ENCODE data around the gene CDH4. TPM values are rescaled to one million over a fixed set of nuclear protein-coding genes. Genes with fewer than 3 reads are reported as not detected.

The CDH4 gene
- polyA plus RNA-seq, 1 experiment, result 1.5 TPM

DNA sequence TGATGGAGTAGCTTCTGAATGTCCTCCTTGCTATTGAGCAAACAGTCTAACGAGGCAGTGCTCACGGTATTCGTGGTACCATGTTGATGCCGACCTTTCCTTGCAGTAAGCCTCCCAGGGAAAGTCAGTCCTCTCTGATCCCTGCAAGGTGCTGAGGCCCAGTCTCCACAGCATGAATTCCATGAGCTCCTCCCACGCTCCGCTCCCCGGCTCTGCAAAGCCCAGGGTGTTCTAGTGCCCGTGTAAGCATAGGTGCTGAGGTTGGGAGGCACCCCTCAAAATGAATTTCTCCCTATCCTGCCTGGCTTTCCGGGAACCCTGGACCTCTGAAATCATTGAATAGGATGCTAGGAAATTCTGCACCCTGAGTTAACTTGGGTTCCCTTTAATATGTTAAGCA is 562.7 kb downstream of the CDH4 start:
- ChIA-PET CTCF (no interaction called here), POLR2A (no interaction called here)
- Histone ChIP-seq H3K4me3 (ENCODE audit: low read depth, low read length) (no peak overlapping the region), H3K36me3 (ENCODE audit: control insufficient read depth, insufficient read depth, low read length) (no peaks in the 10 kb centered on the region), H3K27me3 (ENCODE audit: control insufficient read depth, insufficient read depth, low read length) (no peaks in the 10 kb centered on the region)
- DNase-seq (ENCODE audit: low read depth), result no peak
- TF ChIP-seq CTCF (IDR thresholded peaks at IDR 0.05; ENCODE audit: insufficient read depth, low read depth, low read length), result no peak

DNA sequence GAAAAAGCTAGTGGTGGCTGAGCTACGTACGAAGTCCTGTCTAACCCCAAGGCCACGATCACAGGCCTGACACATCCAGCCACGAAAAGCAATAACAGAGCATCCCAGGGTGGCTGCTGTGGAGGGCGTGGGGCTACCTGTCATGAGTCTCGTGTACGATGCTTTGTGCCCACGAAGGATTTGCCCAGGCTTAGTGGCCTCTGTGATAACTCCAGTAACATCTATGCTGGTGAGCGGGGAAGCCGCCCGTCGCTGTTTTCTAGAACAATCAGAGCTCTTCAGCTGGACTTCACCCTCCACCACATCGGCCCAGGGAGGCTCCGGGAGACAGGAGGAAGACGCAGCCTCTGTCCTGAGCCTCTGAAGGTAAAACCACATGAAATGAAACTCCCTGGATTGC is 563.1 kb downstream of the CDH4 start:
- H3K36me3 ChIP-seq (ENCODE audit: control insufficient read depth, insufficient read depth, low read length), result no peaks in the 10 kb centered on the region
- ChIA-PET POLR2A (no interaction called here), CTCF (no interaction called here)
- no peak for DNase-seq (ENCODE audit: low read depth)
- TF ChIP-seq CTCF (IDR thresholded peaks at IDR 0.05; ENCODE audit: insufficient read depth, low read depth, low read length), result no peak
- no peak overlapping the region for H3K4me3 ChIP-seq (ENCODE audit: low read depth, low read length)
- H3K27me3 ChIP-seq (ENCODE audit: control insufficient read depth, insufficient read depth, low read length), result no peaks in the 10 kb centered on the region

DNA sequence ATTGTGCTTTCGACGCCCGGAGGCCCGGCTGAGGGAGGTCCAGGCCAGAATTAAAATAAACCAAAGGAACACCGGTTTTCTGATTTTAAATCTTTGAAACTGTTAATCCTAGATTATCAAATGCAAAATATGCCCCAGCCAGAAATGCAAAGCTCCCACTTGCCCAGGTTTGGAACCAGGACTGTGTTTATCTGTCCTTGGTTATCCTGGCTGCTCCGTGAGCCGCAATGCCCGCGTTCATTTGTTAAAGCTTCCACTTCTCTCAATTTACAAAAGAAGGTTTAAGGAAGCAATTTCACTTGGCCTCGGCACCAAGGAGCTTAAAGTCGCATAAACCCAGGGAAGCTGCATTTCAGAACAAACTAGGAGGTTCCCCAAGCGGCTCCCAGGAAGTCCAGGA is 563.6 kb downstream of the CDH4 start:
- no peak for TF ChIP-seq CTCF (IDR thresholded peaks at IDR 0.05; ENCODE audit: insufficient read depth, low read depth, low read length)
- Histone ChIP-seq H3K36me3 (ENCODE audit: control insufficient read depth, insufficient read depth, low read length) (no peaks in the 10 kb centered on the region), H3K4me3 (ENCODE audit: low read depth, low read length) (no peak overlapping the region), H3K27me3 (ENCODE audit: control insufficient read depth, insufficient read depth, low read length) (no peaks in the 10 kb centered on the region)
- ChIA-PET POLR2A (no interaction called here), CTCF (no interaction called here)
- no peak for DNase-seq (ENCODE audit: low read depth)

DNA sequence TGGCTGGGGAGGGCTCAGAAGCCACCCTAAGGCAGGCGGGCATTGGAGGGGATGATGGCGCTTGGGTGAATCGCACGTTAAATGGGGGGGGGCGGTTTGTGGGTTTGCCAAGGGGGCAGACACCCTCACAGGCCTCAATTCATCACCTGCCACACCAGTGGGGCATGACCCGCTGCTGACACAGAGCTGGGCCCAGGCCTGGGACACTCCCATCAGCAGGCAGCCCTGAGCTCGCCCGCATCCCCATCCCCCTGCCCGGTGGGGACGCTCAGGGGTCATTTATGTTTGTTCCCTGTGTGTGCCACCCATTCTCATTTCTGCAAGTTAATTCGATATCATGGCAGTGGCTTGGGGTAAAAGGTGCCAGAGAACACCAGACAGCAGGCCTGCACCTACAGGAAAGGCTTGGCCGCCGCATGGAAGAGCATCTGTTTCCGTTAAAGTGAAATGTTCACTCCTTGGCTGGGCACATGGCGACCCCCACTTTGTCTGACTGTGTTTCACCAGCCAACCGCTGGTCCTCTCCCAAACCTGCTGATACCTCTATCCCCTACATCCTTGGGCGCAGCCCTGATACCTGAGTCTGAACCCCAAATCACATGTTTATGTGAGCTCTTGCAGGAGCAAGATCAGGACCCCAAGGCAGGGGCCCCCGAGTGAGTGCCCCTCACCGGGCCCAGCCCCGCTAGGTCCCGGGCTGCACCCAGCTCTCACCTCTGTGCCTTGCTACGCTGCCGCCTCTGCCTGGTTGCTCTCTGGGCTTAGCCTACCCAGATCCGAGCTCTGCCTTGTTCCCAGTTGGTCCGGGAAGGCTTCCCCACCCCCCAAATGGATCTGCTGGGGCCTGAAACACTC is 564.8 kb downstream of the CDH4 start:
- TF ChIP-seq CTCF (IDR thresholded peaks at IDR 0.05; ENCODE audit: insufficient read depth, low read depth, low read length), result no peak
- no peak for DNase-seq (ENCODE audit: low read depth)
- Histone ChIP-seq H3K27me3 (ENCODE audit: control insufficient read depth, insufficient read depth, low read length) (no peaks in the 10 kb centered on the region), H3K36me3 (ENCODE audit: control insufficient read depth, insufficient read depth, low read length) (no peaks in the 10 kb centered on the region), H3K4me3 (ENCODE audit: low read depth, low read length) (no peak overlapping the region)
- POLR2A ChIA-PET, result no interaction called here
- CTCF ChIA-PET, result interaction anchor here (0.6 kb wide), 1 partner anchor 1517 kb away, joined by 3 read pairs; no protein-coding TSS in a partner anchor

GRCh38 chr20:61817575-61817974 is 565.5 kb downstream of the CDH4 start:
- no peak overlapping the region for H3K4me3 ChIP-seq (ENCODE audit: low read depth, low read length)
- no peaks in the 10 kb centered on the region for H3K27me3 ChIP-seq (ENCODE audit: control insufficient read depth, insufficient read depth, low read length)
- no peaks in the 10 kb centered on the region for H3K36me3 ChIP-seq (ENCODE audit: control insufficient read depth, insufficient read depth, low read length)
- TF ChIP-seq CTCF (IDR thresholded peaks at IDR 0.05; ENCODE audit: insufficient read depth, low read depth, low read length), result no peak
- ChIA-PET CTCF (interaction anchor here (0.6 kb wide), 1 partner anchor 1518 kb away, joined by 3 read pairs; no protein-coding TSS in a partner anchor), POLR2A (no interaction called here)
- DNase-seq (ENCODE audit: low read depth), result no peak

Data from BJ (cell line).